GM12874 (cell line): ENCODE data around the gene TBKBP1.
A peak's percentile ranks its signal among the peaks of the same experiment; 100 is the strongest.

Experiments
- CTCF ChIP-seq: IDR thresholded peaks from 2 replicates; pipeline ENCODE4 v1.5.1; 2011; ENCODE audit warnings: low read depth, mild to moderate bottlenecking, control low read depth, low read length, moderate library complexity; ENCODE audit not compliant: insufficient read depth

The TBKBP1 gene

GRCh38 chr17:47742319-47743181 lies 48.6 kb downstream of the TBKBP1 start:
- TF ChIP-seq CTCF = peak; percentile 71

- TF ChIP-seq CTCF = no peak
Measured at GRCh38 chr17:47744168-47745036, 50.4 kb downstream of the TBKBP1 start.

- TF ChIP-seq CTCF = no peak
Measured at GRCh38 chr17:47745037-47745380, 51.0 kb downstream of the TBKBP1 start.

GRCh38 chr17:47751471-47751870 lies 57.5 kb downstream of the TBKBP1 start:
- TF ChIP-seq CTCF = no peak

GRCh38 chr17:47757386-47757785 lies 63.4 kb downstream of the TBKBP1 start:
- no peak for TF ChIP-seq CTCF

GRCh38 chr17:47760409-47761140 lies 66.6 kb downstream of the TBKBP1 start:
- TF ChIP-seq CTCF = no peak
